Thymus (tissue), 11 donors: ENCODE measurements around the gene ZNF282. TPM values are rescaled to one million over a fixed set of nuclear protein-coding genes. Genes with fewer than 3 reads are reported as not detected.
"Not testable (repeated sequence)": the region's sequence is repeated elsewhere in the genome, so short reads cannot be mapped to it uniquely, and the experiment has no call there.

ENCODE experiments used
- DNase-seq, 9 donors: peaks; one replicate each; pipeline ENCODE4 v3.0.0-alpha.2; 2013; ENCODE audit warnings: low spot score in 9 of 9, low read depth in 6 of 9, missing footprints in 1 of 9
- H3K27ac ChIP-seq, 2 donors: one replicate each; pipeline ENCODE4 v1.5.1; 2013; ENCODE audit warnings: control low read depth in 1 of 2, low read depth in 1 of 2, low read length in 1 of 2, mild to moderate bottlenecking in 1 of 2, moderate library complexity in 1 of 2
- H3K27me3 ChIP-seq, 2 donors: one replicate each; pipeline ENCODE4 v1.5.1; 2013; ENCODE audit warnings: low read length in 1 of 2; ENCODE audit not compliant: control insufficient read depth in 2 of 2, insufficient read depth in 1 of 2
- H3K36me3 ChIP-seq, 2 donors: one replicate each; pipeline ENCODE4 v1.5.1; 2013; ENCODE audit warnings: low read length in 1 of 2, mild to moderate bottlenecking in 1 of 2, moderate library complexity in 1 of 2; ENCODE audit not compliant: control insufficient read depth in 2 of 2, insufficient read depth in 2 of 2
- H3K4me1 ChIP-seq, 2 donors: one replicate each; pipeline ENCODE4 v1.5.1; 2013; ENCODE audit warnings: low read length in 2 of 2; ENCODE audit not compliant: control insufficient read depth in 2 of 2, insufficient read depth in 2 of 2
- H3K4me3 ChIP-seq, 2 donors: one replicate each; pipeline ENCODE4 v1.5.1; 2013; ENCODE audit warnings: low read length in 2 of 2, control low read depth in 1 of 2, mild to moderate bottlenecking in 1 of 2
- H3K9me3 ChIP-seq, 2 donors: one replicate each; pipeline ENCODE4 v1.5.1; 2013; ENCODE audit warnings: low read length in 1 of 2, mild to moderate bottlenecking in 1 of 2; ENCODE audit not compliant: control insufficient read depth in 2 of 2, insufficient read depth in 1 of 2
- WGBS: extraction: QIAGEN DNeasy Blood & Tissue Kit; methylation state at CpG from one replicate; pipeline ENCODE4 v1.1.7; 2013; 5-methylcytosine and 5-hydroxymethylcytosine counted together
- polyA plus RNA-seq: library from polyadenylated mRNA; stranded (reverse); fragments of 200-250 nt; gene quantifications from one replicate; pipeline ENCODE4 v1.2.3, GENCODE V29; 2013
- total RNA-seq: library from RNA; stranded (reverse); fragments of 120-200 nt; gene quantifications from one replicate; pipeline ENCODE4 v1.2.4, GENCODE V29; 2013
- donor health status: healthy.

The ZNF282 gene
- total and polyA plus RNA-seq, 2 donors: 7.6 to 13.0 TPM

GRCh38 chr7:149217570-149217969 lies 22.2 kb downstream of the ZNF282 start:
- H3K36me3 ChIP-seq: peaks cover 60 to 62% of the 10 kb centered on the region in 2 donors
- 93% methylated on average over 6 of the region's 6 CpGs for WGBS
- H3K4me3 ChIP-seq: no peak overlapping the region
- DNase-seq: no peak
- H3K4me1 ChIP-seq: no peaks in the 10 kb centered on the region
- H3K27me3 ChIP-seq: no peaks in the 10 kb centered on the region
- H3K27ac ChIP-seq: no peak overlapping the region
- no peaks in the 10 kb centered on the region for H3K9me3 ChIP-seq

GRCh38 chr7:149218469-149219420 lies 23.4 kb downstream of the ZNF282 start:
- Histone ChIP-seq H3K9me3 (no peaks in the 10 kb centered on the region), H3K4me1 (no peaks in the 10 kb centered on the region), H3K36me3 (peaks cover 52 to 56% of the 10 kb centered on the region in 2 donors), H3K4me3 (no peak overlapping the region), H3K27me3 (no peaks in the 10 kb centered on the region), H3K27ac (no peak overlapping the region)
- WGBS: 97% methylated on average over 10 of the region's 10 CpGs
- no peak for DNase-seq

- Histone ChIP-seq H3K4me1 (no peaks in the 10 kb centered on the region), H3K4me3 (no peak overlapping the region), H3K9me3 (peaks cover 2% of the 10 kb centered on the region in 2 donors), H3K27me3 (no peaks in the 10 kb centered on the region), H3K36me3 (peaks cover 44 to 60% of the 10 kb centered on the region in 2 donors), H3K27ac (no peak overlapping the region)
- no peak for DNase-seq
- 92% methylated on average over 6 of the region's 6 CpGs for WGBS
These were observed 25.2 kb downstream of the ZNF282 start for GRCh38 chr7:149220534-149220933.

- Histone ChIP-seq H3K36me3 (peaks cover 35 to 48% of the 10 kb centered on the region in 2 donors), H3K4me1 (no peaks in the 10 kb centered on the region), H3K4me3 (no peak overlapping the region), H3K9me3 (peaks cover 2 to 4% of the 10 kb centered on the region in 2 donors), H3K27ac (no peak overlapping the region), H3K27me3 (no peaks in the 10 kb centered on the region)
- DNase-seq: no peak
- 99% methylated on average over 8 of the region's 8 CpGs for WGBS
These were observed 27.8 kb downstream of the ZNF282 start for GRCh38 chr7:149223176-149223575.

GRCh38 chr7:149223761-149224160 lies 28.4 kb downstream of the ZNF282 start:
- WGBS: 98% methylated on average over 39 of the region's 39 CpGs
- Histone ChIP-seq H3K4me1 (no peaks in the 10 kb centered on the region), H3K4me3 (no peak overlapping the region), H3K9me3 (peaks cover 2 to 4% of the 10 kb centered on the region in 2 donors), H3K36me3 (peaks cover 32 to 48% of the 10 kb centered on the region in 2 donors), H3K27me3 (no peaks in the 10 kb centered on the region), H3K27ac (no peak overlapping the region)
- no peak for DNase-seq

GRCh38 chr7:149224352-149224751 lies 29.0 kb downstream of the ZNF282 start:
- DNase-seq: no peak
- Histone ChIP-seq H3K27me3 (no peaks in the 10 kb centered on the region), H3K4me1 (no peaks in the 10 kb centered on the region), H3K27ac (no peak overlapping the region), H3K9me3 (peaks cover 2 to 4% of the 10 kb centered on the region in 2 donors), H3K4me3 (no peak overlapping the region), H3K36me3 (peaks cover 29 to 43% of the 10 kb centered on the region in 2 donors)
- 99% methylated on average over 37 of the region's 37 CpGs for WGBS

GRCh38 chr7:149225106-149225505 lies 29.8 kb downstream of the ZNF282 start:
- no peak overlapping the region for H3K4me3 ChIP-seq
- H3K4me1 ChIP-seq: no peaks in the 10 kb centered on the region
- 98% methylated on average over 19 of the region's 19 CpGs for WGBS
- peaks cover 2 to 4% of the 10 kb centered on the region in 2 donors for H3K9me3 ChIP-seq
- H3K27me3 ChIP-seq: no peaks in the 10 kb centered on the region
- peaks cover 29 to 38% of the 10 kb centered on the region in 2 donors for H3K36me3 ChIP-seq
- no peak overlapping the region for H3K27ac ChIP-seq
- DNase-seq: no peak

GRCh38 chr7:149225656-149226055 lies 30.3 kb downstream of the ZNF282 start:
- Histone ChIP-seq H3K9me3 (peaks cover 2 to 4% of the 10 kb centered on the region in 2 donors), H3K4me1 (no peaks in the 10 kb centered on the region), H3K27ac (no peak overlapping the region), H3K36me3 (peaks cover 25 to 32% of the 10 kb centered on the region in 2 donors), H3K4me3 (no peak overlapping the region), H3K27me3 (no peaks in the 10 kb centered on the region)
- DNase-seq: no peak
- 99% methylated on average over 22 of the region's 22 CpGs for WGBS

- not testable (repeated sequence) for H3K27ac ChIP-seq, H3K4me3 ChIP-seq, H3K9me3 ChIP-seq, H3K4me1 ChIP-seq, H3K27me3 ChIP-seq, DNase-seq
- H3K36me3 ChIP-seq: peaks cover 22 to 29% of the 10 kb centered on the region in 2 donors
- 98% methylated on average over 17 of the region's 17 CpGs for whole genome bisulfite sequencing
These were observed 31.0 kb downstream of the ZNF282 start for GRCh38 chr7:149226366-149226765.
